GM12878 (cell line): ENCODE results near the gene RNF181. TPM values are rescaled to one million over a fixed set of nuclear protein-coding genes. Genes with fewer than 3 reads are reported as not detected.

ENCODE experiments used
- ATAC-seq: fragments of 200-7000 bp; cut with Tn5 transposase; 3 replicates; pipeline ENCODE4 v1.9.1; 2020; ENCODE audit warnings: mild to moderate bottlenecking, moderate library complexity
- BruUV-seq: library from RNA; stranded (reverse); fragments of 400-500 nt; replicated peaks from 2 replicates; lab custom pipeline; 2021; lab: Mats Ljungman, UMichigan
- CTCF ChIA-PET: fragments of 300-600 bp; sonication (Branson Sonifier 250); formaldehyde crosslinking; extraction: SDS; loops from one replicate; lab custom pipeline; 2021; ENCODE audit warnings: inconsistent platforms; lab: Yijun Ruan, JAX
- POLR2A ChIA-PET: fragments of 350-600 bp; formaldehyde crosslinking; extraction: SDS; loops from one replicate; lab custom pipeline; 2021; ENCODE audit warnings: inconsistent platforms; lab: Charles Lee
- RAD21 ChIA-PET: fragments of 300-600 bp; sonication (Branson Sonifier 250); formaldehyde crosslinking; loops from one replicate; lab custom pipeline; 2023; ENCODE audit warnings: antibody characterized with exemption; ENCODE audit not compliant: unreplicated experiment; lab: Charles Lee
- SMC1A ChIA-PET: fragments of 300-600 bp; sonication (Branson Sonifier 250); formaldehyde crosslinking; loops from one replicate; lab custom pipeline; 2023; ENCODE audit not compliant: unreplicated experiment, uncharacterized antibody; lab: Charles Lee
- DNase-seq: peaks from one replicate; pipeline ENCODE4 v3.0.0-alpha.2; 2011; ENCODE audit warnings: low read depth, low spot score
- FAIRE-seq: peaks from 3 replicates; lab custom pipeline; 2011; peaks lifted over from hg19 to GRCh38; lab: Jason Lieb, UNC
- H2AFZ ChIP-seq: 2 replicates; pipeline ENCODE4 v1.6.0; 2011; ENCODE audit warnings: low read depth, low read length, control low read depth; ENCODE audit not compliant: control insufficient read depth
- H3K27ac ChIP-seq: 2 replicates; pipeline ENCODE4 v1.5.1; 2011; ENCODE audit warnings: control low read depth; ENCODE audit not compliant: control insufficient read depth, insufficient read depth
- H3K27me3 ChIP-seq, 2 experiments: replicated peaks in 1 of 2; 2 replicates each; pipeline versions ENCODE4 v1.6.0 to v1.6.1; 2011; ENCODE audit warnings: low read length in 1 of 2; ENCODE audit not compliant: control insufficient read depth in 2 of 2, insufficient read depth in 2 of 2
- H3K36me3 ChIP-seq, 2 experiments: 2 replicates each; pipeline ENCODE4 v1.5.1; 2011; ENCODE audit warnings: low read length in 1 of 2; ENCODE audit not compliant: control insufficient read depth in 2 of 2, insufficient read depth in 2 of 2
- H3K4me1 ChIP-seq: 2 replicates; pipeline ENCODE4 v1.6.1; 2011; ENCODE audit warnings: mild to moderate bottlenecking, low read length, moderate library complexity, mixed read lengths; ENCODE audit not compliant: control insufficient read depth, insufficient read depth
- H3K4me2 ChIP-seq: 2 replicates; pipeline ENCODE4 v1.6.0; 2011; ENCODE audit warnings: control low read depth; ENCODE audit not compliant: control insufficient read depth, insufficient read depth
- H3K4me3 ChIP-seq: fragments of 200-600 bp; sonication (generic); 2 replicates; pipeline ENCODE4 v1.5.1; 2016
- H3K79me2 ChIP-seq: 2 replicates; pipeline ENCODE4 v1.6.0; 2011; ENCODE audit warnings: low read length; ENCODE audit not compliant: control insufficient read depth, insufficient read depth
- H3K9ac ChIP-seq: 2 replicates; pipeline ENCODE4 v1.8.0; 2011; ENCODE audit warnings: low read length, control low read depth, mixed read lengths; ENCODE audit not compliant: control insufficient read depth, insufficient read depth
- H3K9me3 ChIP-seq: replicated peaks from 3 replicates; pipeline ENCODE4 v1.5.1; 2011; ENCODE audit warnings: mild to moderate bottlenecking, low read length; ENCODE audit not compliant: control insufficient read depth, insufficient read depth
- H4K20me1 ChIP-seq: 2 replicates; pipeline ENCODE4 v1.6.0; 2011; ENCODE audit not compliant: control insufficient read depth, insufficient read depth
- BCL11A ChIP-seq: IDR thresholded peaks from 2 replicates; pipeline ENCODE4 v1.6.1; 2011; ENCODE audit warnings: low read depth, low read length
- BRCA1 ChIP-seq: IDR thresholded peaks from 2 replicates; pipeline ENCODE4 v1.6.1; 2011; ENCODE audit warnings: low read depth, low read length, improper control_type of control experiment
- CBX5 ChIP-seq: sonication (generic); IDR thresholded peaks from 2 replicates; pipeline ENCODE4 v1.6.1; 2016; ENCODE audit warnings: low read depth, moderate library complexity, mild to moderate bottlenecking, inconsistent platforms
- FOXK2 ChIP-seq: fragments of 450-650 bp; IDR thresholded peaks from 2 replicates; pipeline ENCODE4 v1.6.1; 2017; ENCODE audit warnings: mild to moderate bottlenecking, moderate library complexity
- GATAD2B ChIP-seq: fragments of 450-650 bp; conservative IDR thresholded peaks from 2 replicates; pipeline ENCODE4 v1.6.1; 2017; ENCODE audit warnings: low read depth, mild to moderate bottlenecking, moderate library complexity
- KLF5 ChIP-seq: fragments of 450-650 bp; IDR thresholded peaks from 2 replicates; pipeline ENCODE4 v1.6.1; 2014; ENCODE audit warnings: mild to moderate bottlenecking; ENCODE audit not compliant: partially characterized antibody
- NBN ChIP-seq: fragments of 450-650 bp; IDR thresholded peaks from 2 replicates; pipeline ENCODE4 v1.6.1; 2016
- NFYA ChIP-seq: IDR thresholded peaks from 2 replicates; pipeline ENCODE4 v1.6.1; 2011; ENCODE audit warnings: low read depth, mild to moderate bottlenecking, low read length, improper control_type of control experiment, borderline replicate concordance
- NR2C1 ChIP-seq: fragments of 450-650 bp; IDR thresholded peaks from 2 replicates; pipeline ENCODE4 v1.6.1; 2017; ENCODE audit warnings: antibody characterized with exemption, mild to moderate bottlenecking, moderate library complexity
- NR2F1 ChIP-seq: fragments of 450-650 bp; conservative IDR thresholded peaks from 2 replicates; pipeline ENCODE4 v1.6.1; 2017; ENCODE audit warnings: mild to moderate bottlenecking
- RAD21 ChIP-seq: IDR thresholded peaks from 2 replicates; pipeline ENCODE4 v1.6.1; 2011; ENCODE audit warnings: mild to moderate bottlenecking, low read depth, low read length, moderate library complexity; ENCODE audit not compliant: insufficient read depth
- RELA ChIP-seq: fragments of 450-650 bp; IDR thresholded peaks from 2 replicates; pipeline ENCODE4 v1.8.0; 2014; ENCODE audit warnings: borderline replicate concordance; ENCODE audit not compliant: partially characterized antibody
- STAT1 ChIP-seq: fragments of 450-650 bp; conservative IDR thresholded peaks from 2 replicates; pipeline ENCODE4 v1.6.1; 2014; ENCODE audit warnings: antibody characterized with exemption, mild to moderate bottlenecking
- ZNF207 ChIP-seq: fragments of 450-650 bp; IDR thresholded peaks from 2 replicates; pipeline ENCODE4 v1.6.1; 2014; ENCODE audit warnings: antibody characterized with exemption, mild to moderate bottlenecking, borderline replicate concordance
- ZNF384 ChIP-seq: IDR thresholded peaks from 2 replicates; pipeline ENCODE4 v1.6.1; 2012; ENCODE audit warnings: low read depth, mild to moderate bottlenecking, low read length, improper control_type of control experiment, borderline replicate concordance
- WGBS: methylation state at CpG from one replicate; pipeline ENCODE4 v1.1.6; 2016; ENCODE audit warnings: low lambda C conversion rate; ENCODE audit not compliant: insufficient replicate concordance, insufficient coverage; ENCODE audit errors: missing lambda C conversion rate; 5-methylcytosine and 5-hydroxymethylcytosine counted together
- in situ Hi-C: fragments of 300-500 bp; cut with MboI; formaldehyde crosslinking; loops from 9 replicates; pipeline ENCODE4 v1.14.3; 2018; ENCODE audit warnings: mixed read lengths
- intact Hi-C: fragments of 100-400 bp; cut with micrococcal nuclease; formaldehyde crosslinking; loops from one replicate; pipeline ENCODE4 v1.14.2; 2022; ENCODE audit not compliant: unreplicated experiment
- polyA plus RNA-seq, 11 experiments: library from polyadenylated mRNA; depleted of rRNA in 4 of 11; unstranded in 6 of 11; stranded (reverse) in 5 of 11; fragments of >200 nt; fragmentation: Nextera tagmentation in 4 of 11; fragmentation: Illumina TruSeq in 1 of 11; extraction: Ambion mirVana in 4 of 11; extraction: Trizol in 1 of 11; gene quantifications; 1 replicate in 1 of 11; 2 replicates in 10 of 11; pipeline versions ENCODE4 v1.2.1 to v1.2.3, GENCODE V29; 2011 to 2016; ENCODE audit warnings: inconsistent platforms in 2 of 11, missing spikeins in 2 of 11, low read depth in 1 of 11
- total RNA-seq, 4 experiments: library from RNA; depleted of rRNA in 3 of 4; stranded (reverse); fragments of >200 nt in 3 of 4; fragmentation: Illumina TruSeq in 1 of 4; extraction: Trizol in 1 of 4; gene quantifications; 2 replicates each; pipeline versions ENCODE4 v1.2.1 to v1.2.3, GENCODE V29; 2013 to 2021
- TF ChIP-seq, protein P1 (sequence below): fragments of 450-650 bp; IDR thresholded peaks from 2 replicates; pipeline ENCODE4 v1.6.1; 2017; ENCODE audit warnings: mild to moderate bottlenecking, moderate library complexity

RNF181 gene
- total and polyA plus RNA-seq, 10 of the 15 experiments (the other 5 are each of a cell fraction or from before 2014, with no cell fraction given): 101 to 409 (median 213) TPM

DNA sequence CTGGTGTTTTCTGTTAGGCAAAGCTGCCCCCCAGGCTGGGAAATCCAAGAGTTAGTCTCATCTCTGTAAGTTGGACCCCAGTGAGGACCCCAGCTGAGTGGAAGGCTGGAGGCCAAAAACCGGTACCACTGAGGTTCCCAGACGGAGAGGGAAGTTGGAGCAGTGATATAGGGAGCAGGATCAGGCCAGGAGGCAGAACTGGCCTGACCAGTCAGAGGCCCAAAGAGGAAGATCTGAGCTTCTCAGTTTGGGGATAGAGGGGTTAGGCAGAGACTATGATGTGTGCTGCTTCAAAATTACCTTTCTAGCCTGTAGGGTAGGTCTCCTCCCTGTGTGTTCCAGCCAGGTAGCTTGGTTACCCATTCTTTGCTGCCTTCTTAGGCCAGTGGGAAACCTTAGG lies 4.6 kb upstream of the RNF181 start:
- POLR2A ChIA-PET: interaction anchor here (1.4 kb wide), 1 partner anchor 13 kb away, joined by 8 read pairs; the partner anchor contains the start of gene VAMP8
- no peak for FAIRE-seq
- WGBS: 17% methylated on average over 2 of the region's 2 CpGs
- H3K36me3 ChIP-seq: no peaks in the 10 kb centered on the region
- no peaks in the 10 kb centered on the region for H3K27me3 ChIP-seq
- H4K20me1 ChIP-seq: no peaks in the 10 kb centered on the region
- in situ Hi-C loops: no loop called here
- no peak overlapping the region for H3K4me3 ChIP-seq
- DNase-seq: no peak
- RAD21 ChIA-PET: no interaction called here
- CTCF ChIA-PET: interaction anchor here (0.8 kb wide), 1 partner anchor 35 kb away, joined by 3 read pairs; no protein-coding TSS in a partner anchor
- H3K9me3 ChIP-seq: no peaks in the 10 kb centered on the region
- TF ChIP-seq STAT1 (no peak), KLF5 (no peak), CBX5 (no peak), RELA (no peak), RAD21 (no peak), NR2F1 (no peak), BRCA1 (no peak), ZNF207 (no peak), NFYA (no peak), NR2C1 (no peak), BCL11A (no peak), NBN (no peak), FOXK2 (no peak), ZNF384 (no peak), GATAD2B (no peak)
- TF ChIP-seq, protein P1, sequence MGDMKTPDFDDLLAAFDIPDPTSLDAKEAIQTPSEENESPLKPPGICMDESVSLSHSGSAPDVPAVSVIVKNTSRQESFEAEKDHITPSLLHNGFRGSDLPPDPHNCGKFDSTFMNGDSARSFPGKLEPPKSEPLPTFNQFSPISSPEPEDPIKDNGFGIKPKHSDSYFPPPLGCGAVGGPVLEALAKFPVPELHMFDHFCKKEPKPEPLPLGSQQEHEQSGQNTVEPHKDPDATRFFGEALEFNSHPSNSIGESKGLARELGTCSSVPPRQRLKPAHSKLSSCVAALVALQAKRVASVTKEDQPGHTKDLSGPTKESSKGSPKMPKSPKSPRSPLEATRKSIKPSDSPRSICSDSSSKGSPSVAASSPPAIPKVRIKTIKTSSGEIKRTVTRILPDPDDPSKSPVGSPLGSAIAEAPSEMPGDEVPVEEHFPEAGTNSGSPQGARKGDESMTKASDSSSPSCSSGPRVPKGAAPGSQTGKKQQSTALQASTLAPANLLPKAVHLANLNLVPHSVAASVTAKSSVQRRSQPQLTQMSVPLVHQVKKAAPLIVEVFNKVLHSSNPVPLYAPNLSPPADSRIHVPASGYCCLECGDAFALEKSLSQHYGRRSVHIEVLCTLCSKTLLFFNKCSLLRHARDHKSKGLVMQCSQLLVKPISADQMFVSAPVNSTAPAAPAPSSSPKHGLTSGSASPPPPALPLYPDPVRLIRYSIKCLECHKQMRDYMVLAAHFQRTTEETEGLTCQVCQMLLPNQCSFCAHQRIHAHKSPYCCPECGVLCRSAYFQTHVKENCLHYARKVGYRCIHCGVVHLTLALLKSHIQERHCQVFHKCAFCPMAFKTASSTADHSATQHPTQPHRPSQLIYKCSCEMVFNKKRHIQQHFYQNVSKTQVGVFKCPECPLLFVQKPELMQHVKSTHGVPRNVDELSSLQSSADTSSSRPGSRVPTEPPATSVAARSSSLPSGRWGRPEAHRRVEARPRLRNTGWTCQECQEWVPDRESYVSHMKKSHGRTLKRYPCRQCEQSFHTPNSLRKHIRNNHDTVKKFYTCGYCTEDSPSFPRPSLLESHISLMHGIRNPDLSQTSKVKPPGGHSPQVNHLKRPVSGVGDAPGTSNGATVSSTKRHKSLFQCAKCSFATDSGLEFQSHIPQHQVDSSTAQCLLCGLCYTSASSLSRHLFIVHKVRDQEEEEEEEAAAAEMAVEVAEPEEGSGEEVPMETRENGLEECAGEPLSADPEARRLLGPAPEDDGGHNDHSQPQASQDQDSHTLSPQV: no peak
- H3K27ac ChIP-seq: no peak overlapping the region
- H3K4me2 ChIP-seq: no peak overlapping the region
- H3K4me1 ChIP-seq: peaks cover 4% of the 10 kb centered on the region; the same call in 1 of the 2 replicates
- no peak for ATAC-seq
- H3K9ac ChIP-seq: no peak overlapping the region
- SMC1A ChIA-PET: interaction anchor here (1.4 kb wide), 1 partner anchor 25 kb away, joined by 3 read pairs; no protein-coding TSS in a partner anchor
- peaks cover 13% of the 10 kb centered on the region for H3K79me2 ChIP-seq
- intact Hi-C loops: no loop called here
- BruUV-seq: no TSS peak
- H2AFZ ChIP-seq: no peak overlapping the region
